K562 (cell line): ENCODE results near the gene PKLR. TPM values are rescaled to one million over a fixed set of nuclear protein-coding genes. Genes with fewer than 3 reads are reported as not detected.

Experiments
- BACH1 ChIP-seq: fragments of 200-800 bp; sonication (Bioruptor generic); IDR thresholded peaks from 2 replicates; pipeline ENCODE4 v1.6.1; 2016; ENCODE audit warnings: missing genetic modification characterization, missing compliant biosample characterization
- BHLHE40 ChIP-seq: IDR thresholded peaks from 2 replicates; pipeline ENCODE4 v1.6.1; 2011; ENCODE audit warnings: low read length, improper control_type of control experiment
- CBFA2T3 ChIP-seq: fragments of 450-650 bp; IDR thresholded peaks from 2 replicates; pipeline ENCODE4 v1.6.1; 2017
- CREM ChIP-seq: IDR thresholded peaks from 2 replicates; pipeline ENCODE4 v1.6.1; 2014; ENCODE audit warnings: antibody characterized with exemption, low read depth
- CXXC5 ChIP-seq: fragments of 250-450 bp; sonication (Bioruptor Pico); IDR thresholded peaks from 2 replicates; pipeline ENCODE4 v1.8.0; 2022; ENCODE audit warnings: inconsistent platforms, mild to moderate bottlenecking, moderate library complexity
- DIDO1 ChIP-seq: fragments of 450-650 bp; IDR thresholded peaks from 2 replicates; pipeline ENCODE4 v1.6.1; 2016; ENCODE audit warnings: low read depth, missing biosample characterization, missing genetic modification characterization
- E2F1 ChIP-seq: sonication (generic); formaldehyde crosslinking; IDR thresholded peaks from 2 replicates; pipeline ENCODE4 v1.8.1; 2023; ENCODE audit warnings: mild to moderate bottlenecking, missing genetic modification reagents, moderate library complexity
- ETS1 ChIP-seq: conservative IDR thresholded peaks from 2 replicates; pipeline ENCODE4 v1.6.1; 2011; ENCODE audit warnings: low read depth, mild to moderate bottlenecking, low read length; ENCODE audit not compliant: control insufficient read depth
- EZH2 ChIP-seq: IDR thresholded peaks from 2 replicates; pipeline ENCODE4 v1.6.1; 2012; ENCODE audit warnings: low read depth, mild to moderate bottlenecking, inconsistent platforms, low read length, borderline replicate concordance
- FOS ChIP-seq: IDR thresholded peaks from 3 replicates; pipeline ENCODE4 v1.6.1; 2011; ENCODE audit not compliant: insufficient read length; ENCODE audit errors: extremely low read depth
- ID3 ChIP-seq, 2 experiments: fragments of 250-450 bp in 1 of 2; fragments of 450-650 bp in 1 of 2; sonication (Bioruptor Pico) in 1 of 2; IDR thresholded peaks; 2 replicates each; pipeline versions ENCODE4 v1.6.1 to v1.8.0; 2016 to 2021; ENCODE audit warnings: mild to moderate bottlenecking in 2 of 2, moderate library complexity in 2 of 2, missing compliant biosample characterization in 1 of 2, missing genetic modification characterization in 1 of 2
- KAT7 ChIP-seq: sonication (generic); formaldehyde crosslinking; IDR thresholded peaks from 2 replicates; pipeline ENCODE4 v1.8.0; 2022; ENCODE audit warnings: missing genetic modification reagents, mild to moderate bottlenecking, borderline replicate concordance
- KLF1 ChIP-seq: fragments of 450-650 bp; IDR thresholded peaks from 2 replicates; pipeline ENCODE4 v1.6.1; 2016; ENCODE audit warnings: missing genetic modification characterization, missing compliant biosample characterization
- MEF2D ChIP-seq: conservative IDR thresholded peaks from 2 replicates; pipeline ENCODE4 v1.6.1; 2016; ENCODE audit warnings: low read depth, missing genetic modification characterization, missing compliant biosample characterization
- MXI1 ChIP-seq: IDR thresholded peaks from 2 replicates; pipeline ENCODE4 v1.6.1; 2011; ENCODE audit warnings: low read depth, mild to moderate bottlenecking, improper control_type of control experiment, low read length
- SP2 ChIP-seq: IDR thresholded peaks from 2 replicates; pipeline ENCODE4 v1.6.1; 2011; ENCODE audit warnings: mild to moderate bottlenecking, low read depth, low read length, moderate library complexity; ENCODE audit not compliant: poor library complexity, severe bottlenecking; ENCODE audit errors: extremely low read depth
- SRF ChIP-seq, 2 experiments: fragments of 250-450, 450-650 bp in 1 of 2; sonication (Bioruptor Pico) in 1 of 2; sonication (generic) in 1 of 2; formaldehyde crosslinking; IDR thresholded peaks; 2 replicates each; pipeline versions ENCODE4 v1.5.0 to v1.5.1; 2020 to 2022; ENCODE audit warnings: mild to moderate bottlenecking in 1 of 2, missing genetic modification reagents in 1 of 2
- STAT6 ChIP-seq: sonication (generic); formaldehyde crosslinking; IDR thresholded peaks from 2 replicates; pipeline ENCODE4 v1.8.1; 2023; ENCODE audit warnings: mild to moderate bottlenecking, missing genetic modification reagents
- TAF15 ChIP-seq: fragments of 200-400 bp; formaldehyde crosslinking; IDR thresholded peaks from 2 replicates; pipeline ENCODE4 v1.6.1; 2017; ENCODE audit warnings: mild to moderate bottlenecking, low read depth, low read length, moderate library complexity
- TCF7 ChIP-seq: sonication (generic); IDR thresholded peaks from 2 replicates; pipeline ENCODE4 v1.6.1; 2016; ENCODE audit warnings: antibody characterized with exemption, borderline replicate concordance
- TGIF2 ChIP-seq: sonication (generic); formaldehyde crosslinking; IDR thresholded peaks from 2 replicates; pipeline ENCODE4 v1.8.1; 2022; ENCODE audit warnings: mild to moderate bottlenecking, missing genetic modification reagents, moderate library complexity
- ZBTB43 ChIP-seq: sonication (generic); formaldehyde crosslinking; IDR thresholded peaks from 2 replicates; pipeline ENCODE4 v1.8.0; 2023; ENCODE audit warnings: mild to moderate bottlenecking, missing genetic modification reagents
- ZKSCAN3 ChIP-seq: fragments of 250-450 bp; sonication (Bioruptor Pico); IDR thresholded peaks from 2 replicates; pipeline ENCODE4 v1.4.0; 2020
- polyA plus RNA-seq, 8 experiments: library from polyadenylated mRNA; depleted of rRNA in 4 of 8; stranded (reverse) in 5 of 8; unstranded in 3 of 8; fragments of >200 nt; fragmentation: Nextera tagmentation in 2 of 8; fragmentation: Illumina TruSeq in 1 of 8; extraction: Ambion mirVana in 2 of 8; extraction: Trizol in 1 of 8; gene quantifications; 2 replicates each; pipeline versions ENCODE4 v1.2.1 to v1.2.3, GENCODE V29; 2011 to 2014; ENCODE audit warnings: inconsistent platforms in 1 of 8, missing spikeins in 1 of 8
- total RNA-seq, 7 experiments: library from RNA; depleted of rRNA in 6 of 7; stranded (reverse); fragments of >200 nt in 6 of 7; fragmentation: Illumina TruSeq in 2 of 7; extraction: Trizol in 2 of 7; gene quantifications; 2 replicates each; pipeline versions ENCODE4 v1.2.1 to v1.2.3, GENCODE V29; 2011 to 2021; ENCODE audit warnings: low replicate concordance in 1 of 7

The PKLR gene
- total and polyA plus RNA-seq, 9 of the 15 experiments (the other 6 are each of a cell fraction or from before 2014, with no cell fraction given): 10.7 to 78.4 (median 38.2) TPM

GRCh38 chr1:155307247-155307740, 6.1 kb upstream of the PKLR start (continued):
- TF ChIP-seq CXXC5 (CRISPR knock-in tag) (peak; percentile 93), DIDO1 (tag) (peak; percentile 83; the same call in 1 of the 2 replicates), EZH2 (no peak), KAT7 (no peak), TAF15 (no peak), BACH1 (tag) (peak; percentile 88), STAT6 (CRISPR knock-in tag) (no peak), SP2 (no peak), BHLHE40 (no peak), SRF (CRISPR knock-in tag; IDR thresholded peaks at IDR 0.05) (peak in 1 of 2 experiments; percentile 80; a peak in 2 of 4 replicates), FOS (no peak), ETS1 (no peak), ID3 (CRISPR knock-in tag; IDR thresholded peaks at IDR 0.05) (peak; percentile 89), ID3 (tag; IDR thresholded peaks at IDR 0.05) (peak; percentile 99), CREM (peak; percentile 61), ZBTB43 (CRISPR knock-in tag) (no peak), CBFA2T3 (no peak), TGIF2 (CRISPR knock-in tag) (no peak), MEF2D (peak; percentile 96), E2F1 (CRISPR knock-in tag) (no peak), KLF1 (tag) (peak; percentile 76), TCF7 (no peak; the same call in 1 of the 2 replicates), MXI1 (no peak), ZKSCAN3 (CRISPR knock-in tag) (no peak)
